GM18508 (cell line): ENCODE results near the gene PLAC8.
A peak's percentile ranks its signal among the peaks of the same experiment; 100 is the strongest.
"Not testable (repeated sequence)": the region's sequence is repeated elsewhere in the genome, so short reads cannot be mapped to it uniquely, and the experiment has no call there.

Source experiments
- ATAC-seq: cut with Tn5 transposase; IDR thresholded peaks from one replicate; pipeline ENCODE4 v1.9.1; 2021; ENCODE audit warnings: moderate number of reproducible peaks; ENCODE audit not compliant: insufficient read depth, unreplicated experiment

Gene PLAC8

GRCh38 chr4:83112678-83113428, 1.7 kb downstream of the PLAC8 start:
- no peak for ATAC-seq

GRCh38 chr4:83112231-83112630, 2.3 kb downstream of the PLAC8 start:
- ATAC-seq, result peak; percentile 26

GRCh38 chr4:83111751-83112141, 2.8 kb downstream of the PLAC8 start:
- not testable (repeated sequence) for ATAC-seq

- ATAC-seq, result no peak
Measured at GRCh38 chr4:83110970-83111750, 3.4 kb downstream of the PLAC8 start.

GRCh38 chr4:83110223-83110945, 4.1 kb downstream of the PLAC8 start:
- peak; percentile 47 for ATAC-seq

GRCh38 chr4:83109480-83110222, 4.9 kb downstream of the PLAC8 start:
- ATAC-seq, result no peak

GRCh38 chr4:83108101-83108861, 6.2 kb downstream of the PLAC8 start:
- ATAC-seq, result no peak

- ATAC-seq, result no peak
Measured at GRCh38 chr4:83107631-83108030, 6.9 kb downstream of the PLAC8 start.

GRCh38 chr4:83104991-83105390, 9.5 kb downstream of the PLAC8 start:
- ATAC-seq, result no peak

- no peak for ATAC-seq
Measured at GRCh38 chr4:83096397-83096796, 18.1 kb downstream of the PLAC8 start.

GRCh38 chr4:83093060-83093640, 21.4 kb downstream of the PLAC8 start:
- ATAC-seq, result no peak

- no peak for ATAC-seq
Measured at GRCh38 chr4:83089410-83090157, 24.9 kb downstream of the PLAC8 start.

GRCh38 chr4:83084956-83085355, 29.6 kb downstream of the PLAC8 start:
- not testable (repeated sequence) for ATAC-seq

GRCh38 chr4:83083925-83084475, 30.5 kb downstream of the PLAC8 start:
- no peak for ATAC-seq

GRCh38 chr4:83082777-83083176, 31.8 kb downstream of the PLAC8 start:
- ATAC-seq, result no peak

GRCh38 chr4:83080561-83080960, 34.0 kb downstream of the PLAC8 start:
- no peak for ATAC-seq

- no peak for ATAC-seq
Measured at GRCh38 chr4:83075311-83076095, 39.0 kb downstream of the PLAC8 start.
